GM12878 (cell line): ENCODE measurements around the gene ANKS1A. TPM values are rescaled to one million over a fixed set of nuclear protein-coding genes. Genes with fewer than 3 reads are reported as not detected.

Source experiments
- ATAC-seq: fragments of 200-7000 bp; cut with Tn5 transposase; 3 replicates; pipeline ENCODE4 v1.9.1; 2020; ENCODE audit warnings: mild to moderate bottlenecking, moderate library complexity
- BruUV-seq: library from RNA; stranded (reverse); fragments of 400-500 nt; replicated peaks from 2 replicates; lab custom pipeline; 2021; lab: Mats Ljungman, UMichigan
- CTCF ChIA-PET: fragments of 300-600 bp; sonication (Branson Sonifier 250); formaldehyde crosslinking; extraction: SDS; loops from one replicate; lab custom pipeline; 2021; ENCODE audit warnings: inconsistent platforms; lab: Yijun Ruan, JAX
- POLR2A ChIA-PET: fragments of 350-600 bp; formaldehyde crosslinking; extraction: SDS; loops from one replicate; lab custom pipeline; 2021; ENCODE audit warnings: inconsistent platforms; lab: Charles Lee
- RAD21 ChIA-PET: fragments of 300-600 bp; sonication (Branson Sonifier 250); formaldehyde crosslinking; loops from one replicate; lab custom pipeline; 2023; ENCODE audit warnings: antibody characterized with exemption; ENCODE audit not compliant: unreplicated experiment; lab: Charles Lee
- SMC1A ChIA-PET: fragments of 300-600 bp; sonication (Branson Sonifier 250); formaldehyde crosslinking; loops from one replicate; lab custom pipeline; 2023; ENCODE audit not compliant: unreplicated experiment, uncharacterized antibody; lab: Charles Lee
- DNase-seq: peaks from one replicate; pipeline ENCODE4 v3.0.0-alpha.2; 2011; ENCODE audit warnings: low read depth, low spot score
- FAIRE-seq: peaks from 3 replicates; lab custom pipeline; 2011; peaks lifted over from hg19 to GRCh38; lab: Jason Lieb, UNC
- H2AFZ ChIP-seq: 2 replicates; pipeline ENCODE4 v1.6.0; 2011; ENCODE audit warnings: low read depth, low read length, control low read depth; ENCODE audit not compliant: control insufficient read depth
- H3K27ac ChIP-seq: 2 replicates; pipeline ENCODE4 v1.5.1; 2011; ENCODE audit warnings: control low read depth; ENCODE audit not compliant: control insufficient read depth, insufficient read depth
- H3K27me3 ChIP-seq, 2 experiments: replicated peaks in 1 of 2; 2 replicates each; pipeline versions ENCODE4 v1.6.0 to v1.6.1; 2011; ENCODE audit warnings: low read length in 1 of 2; ENCODE audit not compliant: control insufficient read depth in 2 of 2, insufficient read depth in 2 of 2
- H3K36me3 ChIP-seq, 2 experiments: 2 replicates each; pipeline ENCODE4 v1.5.1; 2011; ENCODE audit warnings: low read length in 1 of 2; ENCODE audit not compliant: control insufficient read depth in 2 of 2, insufficient read depth in 2 of 2
- H3K4me1 ChIP-seq: 2 replicates; pipeline ENCODE4 v1.6.1; 2011; ENCODE audit warnings: mild to moderate bottlenecking, low read length, moderate library complexity, mixed read lengths; ENCODE audit not compliant: control insufficient read depth, insufficient read depth
- H3K4me2 ChIP-seq: 2 replicates; pipeline ENCODE4 v1.6.0; 2011; ENCODE audit warnings: control low read depth; ENCODE audit not compliant: control insufficient read depth, insufficient read depth
- H3K4me3 ChIP-seq: fragments of 200-600 bp; sonication (generic); 2 replicates; pipeline ENCODE4 v1.5.1; 2016
- H3K79me2 ChIP-seq: 2 replicates; pipeline ENCODE4 v1.6.0; 2011; ENCODE audit warnings: low read length; ENCODE audit not compliant: control insufficient read depth, insufficient read depth
- H3K9ac ChIP-seq: 2 replicates; pipeline ENCODE4 v1.8.0; 2011; ENCODE audit warnings: low read length, control low read depth, mixed read lengths; ENCODE audit not compliant: control insufficient read depth, insufficient read depth
- H3K9me3 ChIP-seq: replicated peaks from 3 replicates; pipeline ENCODE4 v1.5.1; 2011; ENCODE audit warnings: mild to moderate bottlenecking, low read length; ENCODE audit not compliant: control insufficient read depth, insufficient read depth
- H4K20me1 ChIP-seq: 2 replicates; pipeline ENCODE4 v1.6.0; 2011; ENCODE audit not compliant: control insufficient read depth, insufficient read depth
- BHLHE40 ChIP-seq, 2 experiments: fragments of 450-650 bp in 1 of 2; IDR thresholded peaks; 2 replicates each; pipeline ENCODE4 v1.6.1; 2011 to 2017; ENCODE audit warnings: low read depth in 2 of 2, borderline replicate concordance in 1 of 2, improper control_type of control experiment in 1 of 2, low read length in 1 of 2, mild to moderate bottlenecking in 1 of 2
- BMI1 ChIP-seq: fragments of 450-650 bp; IDR thresholded peaks from 2 replicates; pipeline ENCODE4 v1.6.1; 2016; ENCODE audit warnings: mild to moderate bottlenecking, moderate library complexity, borderline replicate concordance
- E2F4 ChIP-seq: IDR thresholded peaks from 2 replicates; pipeline ENCODE4 v1.6.1; 2012; ENCODE audit warnings: low read depth, low read length, improper control_type of control experiment
- HDAC2 ChIP-seq: fragments of 200-600 bp; sonication (generic); IDR thresholded peaks from 2 replicates; pipeline ENCODE4 v1.6.1; 2017
- HDGF ChIP-seq: fragments of 450-650 bp; IDR thresholded peaks from 2 replicates; pipeline ENCODE4 v1.6.1; 2016; ENCODE audit warnings: antibody characterized with exemption
- IRF4 ChIP-seq: IDR thresholded peaks from 2 replicates; pipeline ENCODE4 v1.6.1; 2011; ENCODE audit warnings: low read depth, low read length
- LARP7 ChIP-seq: fragments of 450-650 bp; IDR thresholded peaks from 2 replicates; pipeline ENCODE4 v1.6.1; 2017; ENCODE audit warnings: mild to moderate bottlenecking
- MAX ChIP-seq: IDR thresholded peaks from 2 replicates; pipeline ENCODE4 v1.6.1; 2012; ENCODE audit warnings: low read depth, low read length, improper control_type of control experiment
- MYB ChIP-seq: fragments of 150-350 bp; IDR thresholded peaks from 2 replicates; pipeline ENCODE4 v1.6.1; 2014; ENCODE audit warnings: mild to moderate bottlenecking, low read depth, low read length, borderline replicate concordance
- RBBP5 ChIP-seq: fragments of 200-600 bp; sonication (generic); conservative IDR thresholded peaks from 2 replicates; pipeline ENCODE4 v1.6.1; 2016
- SMC3 ChIP-seq: IDR thresholded peaks from 2 replicates; pipeline ENCODE4 v1.6.1; 2011; ENCODE audit warnings: low read length, improper control_type of control experiment, borderline replicate concordance
- SREBF1 ChIP-seq: IDR thresholded peaks from 2 replicates; pipeline ENCODE4 v1.6.1; 2012; ENCODE audit warnings: mild to moderate bottlenecking, low read length
- SREBF2 ChIP-seq: IDR thresholded peaks from 2 replicates; pipeline ENCODE4 v1.6.1; 2012; ENCODE audit warnings: mild to moderate bottlenecking, low read length
- STAT3 ChIP-seq: IDR thresholded peaks from 2 replicates; pipeline ENCODE4 v1.6.1; 2011; ENCODE audit warnings: low read depth, low read length, improper control_type of control experiment
- TCF3 ChIP-seq: IDR thresholded peaks from 2 replicates; pipeline ENCODE4 v1.6.1; 2012; ENCODE audit warnings: low read depth, mild to moderate bottlenecking, low read length, borderline replicate concordance; ENCODE audit not compliant: insufficient read depth
- YBX1 ChIP-seq: fragments of 450-650 bp; IDR thresholded peaks from 2 replicates; pipeline ENCODE4 v1.6.1; 2016; ENCODE audit warnings: antibody characterized with exemption
- ZBTB4 ChIP-seq: fragments of 450-650 bp; formaldehyde crosslinking; IDR thresholded peaks from 2 replicates; pipeline ENCODE4 v1.4.0; 2022; ENCODE audit warnings: mild to moderate bottlenecking, moderate library complexity
- WGBS: methylation state at CpG from one replicate; pipeline ENCODE4 v1.1.6; 2016; ENCODE audit warnings: low lambda C conversion rate; ENCODE audit not compliant: insufficient replicate concordance, insufficient coverage; ENCODE audit errors: missing lambda C conversion rate; 5-methylcytosine and 5-hydroxymethylcytosine counted together
- in situ Hi-C: fragments of 300-500 bp; cut with MboI; formaldehyde crosslinking; loops from 9 replicates; pipeline ENCODE4 v1.14.3; 2018; ENCODE audit warnings: mixed read lengths
- intact Hi-C: fragments of 100-400 bp; cut with micrococcal nuclease; formaldehyde crosslinking; loops from one replicate; pipeline ENCODE4 v1.14.2; 2022; ENCODE audit not compliant: unreplicated experiment
- polyA plus RNA-seq, 11 experiments: library from polyadenylated mRNA; depleted of rRNA in 4 of 11; unstranded in 6 of 11; stranded (reverse) in 5 of 11; fragments of >200 nt; fragmentation: Nextera tagmentation in 4 of 11; fragmentation: Illumina TruSeq in 1 of 11; extraction: Ambion mirVana in 4 of 11; extraction: Trizol in 1 of 11; gene quantifications; 1 replicate in 1 of 11; 2 replicates in 10 of 11; pipeline versions ENCODE4 v1.2.1 to v1.2.3, GENCODE V29; 2011 to 2016; ENCODE audit warnings: inconsistent platforms in 2 of 11, missing spikeins in 2 of 11, low read depth in 1 of 11
- total RNA-seq, 4 experiments: library from RNA; depleted of rRNA in 3 of 4; stranded (reverse); fragments of >200 nt in 3 of 4; fragmentation: Illumina TruSeq in 1 of 4; extraction: Trizol in 1 of 4; gene quantifications; 2 replicates each; pipeline versions ENCODE4 v1.2.1 to v1.2.3, GENCODE V29; 2013 to 2021

ANKS1A gene
- total and polyA plus RNA-seq, 10 of the 15 experiments (the other 5 are each of a cell fraction or from before 2014, with no cell fraction given): 0.60 to 7.0 (median 3.0) TPM

- no peaks in the 10 kb centered on the region for H3K79me2 ChIP-seq
- 97% methylated on average over 3 of the region's 3 CpGs for WGBS
- no peaks in the 10 kb centered on the region for H4K20me1 ChIP-seq
- no peak overlapping the region for H2AFZ ChIP-seq
- no peak for ATAC-seq
- no peak for DNase-seq
- CTCF ChIA-PET: interaction anchor here (0.7 kb wide), 1 partner anchor 655 kb away, joined by 4 read pairs; no protein-coding TSS in a partner anchor
- FAIRE-seq: no peak
- no peak for TF ChIP-seq BHLHE40 (IDR thresholded peaks at IDR 0.05; ENCODE audit: borderline replicate concordance in 1 of 2, low read depth in 2 of 2, low read length in 1 of 2)
- TF ChIP-seq BMI1: no peak
- TF ChIP-seq YBX1: no peak
- no peak for TF ChIP-seq TCF3
- no peak for TF ChIP-seq SREBF1
- no peak for TF ChIP-seq LARP7
- TF ChIP-seq E2F4: no peak
- TF ChIP-seq STAT3: no peak
- no peak for TF ChIP-seq IRF4
- TF ChIP-seq MYB: no peak
- no peak for TF ChIP-seq RBBP5
- no peak for TF ChIP-seq HDGF
- no peak for TF ChIP-seq ZBTB4 (CRISPR knock-in tag)
- TF ChIP-seq SREBF2: no peak
- no peak for TF ChIP-seq HDAC2
- TF ChIP-seq MAX: no peak
- TF ChIP-seq SMC3: no peak
- no peak overlapping the region for H3K4me3 ChIP-seq
- H3K27ac ChIP-seq: no peak overlapping the region
- POLR2A ChIA-PET: no interaction called here
- no peaks in the 10 kb centered on the region for H3K9me3 ChIP-seq
- 0 out of 2 replicates have a peak, but pooled peaks cover 3% of the 10 kb centered on the region for H3K4me1 ChIP-seq
- in situ Hi-C loops (no loop called here), intact Hi-C loops (no loop called here)
- SMC1A ChIA-PET: interaction anchor here (0.8 kb wide), 1 partner anchor 94 kb away, joined by 4 read pairs; no protein-coding TSS in a partner anchor
- no peak overlapping the region for H3K4me2 ChIP-seq
- RAD21 ChIA-PET: no interaction called here
- H3K9ac ChIP-seq: no peak overlapping the region
- no peaks in the 10 kb centered on the region for H3K36me3 ChIP-seq
- no TSS peak for BruUV-seq
- H3K27me3 ChIP-seq: no peaks in the 10 kb centered on the region
Observed at GRCh38 chr6:35046103-35046502, 157.0 kb downstream of the ANKS1A start.
